GM23338 (cell line): ENCODE measurements around the gene DCAF7. TPM values are rescaled to one million over a fixed set of nuclear protein-coding genes. Genes with fewer than 3 reads are reported as not detected.

Experiments used
- ATAC-seq: fragments of 200-7000 bp; cut with Tn5 transposase; 3 replicates; pipeline ENCODE4 v1.9.1; 2020
- DNase-seq: peaks from one replicate; pipeline ENCODE4 v3.0.0-alpha.2; 2015; ENCODE audit warnings: low spot score
- H2AFZ ChIP-seq: fragments of 200-600 bp; sonication (generic); 2 replicates; pipeline ENCODE4 v1.8.0; 2016; ENCODE audit warnings: antibody characterized with exemption, mild to moderate bottlenecking, moderate library complexity
- H3F3A ChIP-seq: fragments of 200-600 bp; sonication (generic); replicated peaks from 2 replicates; pipeline ENCODE4 v1.8.0; 2017; ENCODE audit warnings: antibody characterized with exemption, mixed run types, low read depth
- H3K27ac ChIP-seq: fragments of 200-600 bp; sonication (generic); 2 replicates; pipeline ENCODE4 v1.6.1; 2016; ENCODE audit warnings: low read depth
- H3K27me3 ChIP-seq: fragments of 200-600 bp; sonication (generic); 2 replicates; pipeline ENCODE4 v1.8.0; 2016; ENCODE audit warnings: mild to moderate bottlenecking, mixed run types, moderate library complexity; ENCODE audit not compliant: insufficient read depth
- H3K36me3 ChIP-seq: fragments of 200-600 bp; sonication (generic); 2 replicates; pipeline ENCODE4 v1.8.0; 2016; ENCODE audit warnings: mild to moderate bottlenecking; ENCODE audit not compliant: insufficient read depth
- H3K4me1 ChIP-seq: fragments of 200-600 bp; sonication (generic); 2 replicates; pipeline ENCODE4 v1.8.0; 2016; ENCODE audit warnings: mild to moderate bottlenecking, moderate library complexity; ENCODE audit not compliant: insufficient read depth
- H3K4me2 ChIP-seq: fragments of 200-600 bp; sonication (generic); 2 replicates; pipeline ENCODE4 v1.7.1; 2017; ENCODE audit warnings: mixed run types
- H3K4me3 ChIP-seq: fragments of 200-600 bp; sonication (generic); 2 replicates; pipeline ENCODE4 v1.6.1; 2016; ENCODE audit warnings: mixed run types
- H3K79me2 ChIP-seq: fragments of 200-600 bp; sonication (generic); replicated peaks from 2 replicates; pipeline ENCODE4 v1.8.0; 2017; ENCODE audit warnings: mild to moderate bottlenecking; ENCODE audit not compliant: insufficient read depth
- H3K9me2 ChIP-seq: fragments of 200-600 bp; sonication (generic); 2 replicates; pipeline ENCODE4 v1.8.0; 2017; ENCODE audit not compliant: insufficient read depth
- H4K20me1 ChIP-seq: fragments of 200-600 bp; sonication (generic); replicated peaks from 2 replicates; pipeline ENCODE4 v1.8.0; 2017; ENCODE audit warnings: mild to moderate bottlenecking; ENCODE audit not compliant: insufficient read depth
- H3K27ac Mint-ChIP-seq: 2 replicates; pipeline ENCODE4 v1.8.0; 2020; ENCODE audit warnings: inconsistent platforms, mild to moderate bottlenecking, moderate library complexity, mixed read lengths
- H3K27me3 Mint-ChIP-seq: 3 replicates; pipeline ENCODE4 v1.8.0; 2022; ENCODE audit warnings: low read depth, mild to moderate bottlenecking, moderate library complexity, mixed read lengths, inconsistent platforms; ENCODE audit not compliant: insufficient read depth, poor library complexity
- H3K36me3 Mint-ChIP-seq: 3 replicates; pipeline ENCODE4 v1.8.0; 2021; ENCODE audit warnings: low read depth, mild to moderate bottlenecking, inconsistent platforms, moderate library complexity, mixed read lengths
- H3K4me1 Mint-ChIP-seq: 3 replicates; pipeline ENCODE4 v1.8.0; 2020; ENCODE audit warnings: mild to moderate bottlenecking, inconsistent platforms, mixed read lengths
- H3K4me3 Mint-ChIP-seq: 3 replicates; pipeline ENCODE4 v1.8.0; 2021; ENCODE audit warnings: moderate library complexity, mild to moderate bottlenecking, inconsistent platforms, mixed read lengths
- H3K9me3 Mint-ChIP-seq: 3 replicates; pipeline ENCODE4 v1.8.0; 2020; ENCODE audit warnings: moderate library complexity, mild to moderate bottlenecking, inconsistent platforms, mixed read lengths
- CREB1 ChIP-seq: fragments of 250-450 bp; sonication (Bioruptor Pico); IDR thresholded peaks from 2 replicates; pipeline ENCODE4 v1.5.0; 2020; ENCODE audit warnings: low read depth, mild to moderate bottlenecking, moderate library complexity
- CTCF ChIP-seq, 2 experiments: fragments of 200-600 bp in 1 of 2; sonication (generic) in 1 of 2; conservative IDR thresholded peaks; 2 replicates each; pipeline versions ENCODE4 v1.5.1 to v1.6.1; 2016 to 2017; ENCODE audit warnings: antibody characterized with exemption in 2 of 2, low read depth in 2 of 2, mild to moderate bottlenecking in 2 of 2, moderate library complexity in 1 of 2
- ETS1 ChIP-seq: IDR thresholded peaks from 2 replicates; pipeline ENCODE4 v1.6.1; 2016; ENCODE audit warnings: antibody characterized with exemption
- EZH2 ChIP-seq: fragments of 200-600 bp; sonication (generic); IDR thresholded peaks from one replicate; pipeline ENCODE4 v1.8.0; 2017; ENCODE audit warnings: antibody characterized with exemption, mild to moderate bottlenecking, low read depth; ENCODE audit not compliant: unreplicated experiment
- EZH2phosphoT487 ChIP-seq: fragments of 200-600 bp; sonication (generic); IDR thresholded peaks from one replicate; pipeline ENCODE4 v1.8.1; 2018; ENCODE audit warnings: antibody characterized with exemption; ENCODE audit not compliant: unreplicated experiment
- JUNB ChIP-seq: IDR thresholded peaks from one replicate; pipeline ENCODE4 v1.6.1; 2016; ENCODE audit warnings: antibody characterized with exemption; ENCODE audit not compliant: unreplicated experiment
- NANOG ChIP-seq: IDR thresholded peaks from 2 replicates; pipeline ENCODE4 v1.6.1; 2016; ENCODE audit warnings: antibody characterized with exemption, borderline replicate concordance
- REST ChIP-seq: IDR thresholded peaks from one replicate; pipeline ENCODE4 v1.6.1; 2018; ENCODE audit warnings: antibody characterized with exemption; ENCODE audit not compliant: unreplicated experiment
- STAT1 ChIP-seq: IDR thresholded peaks from one replicate; pipeline ENCODE4 v1.6.1; 2016; ENCODE audit warnings: antibody characterized with exemption; ENCODE audit not compliant: unreplicated experiment
- ZNF114 ChIP-seq: fragments of 250-450 bp; sonication (Bioruptor Pico); IDR thresholded peaks from 2 replicates; pipeline ENCODE4 v1.5.0; 2020; ENCODE audit warnings: mild to moderate bottlenecking, moderate library complexity
- ZNF331 ChIP-seq: fragments of 250-450 bp; sonication (Bioruptor Pico); IDR thresholded peaks from 2 replicates; pipeline ENCODE4 v1.5.0; 2020; ENCODE audit warnings: low read depth, mild to moderate bottlenecking, moderate library complexity
- ZNF462 ChIP-seq: fragments of 250-450 bp; sonication (Bioruptor Pico); IDR thresholded peaks from 2 replicates; pipeline ENCODE4 v1.5.0; 2020; ENCODE audit warnings: mild to moderate bottlenecking, moderate library complexity
- polyA plus RNA-seq: library from polyadenylated mRNA; unstranded; fragments of >200 nt; fragmentation: Nextera tagmentation; extraction: Ambion mirVana; gene quantifications from 2 replicates; pipeline ENCODE4 v1.2.1, GENCODE V29; 2016
- total RNA-seq: library from RNA; depleted of rRNA; stranded (reverse); fragments of >200 nt; shearing (Covaris generic); gene quantifications from 2 replicates; pipeline ENCODE4 v1.2.3, GENCODE V29; 2014

The DCAF7 gene
- total and polyA plus RNA-seq, 2 experiments from 2014 or later, result 31.3 to 60.1 TPM

GRCh38 chr17:63511331-63511730 is 38.9 kb upstream of the DCAF7 start:
- H3K4me1 Mint-ChIP-seq, result no peaks in the 10 kb centered on the region
- Histone ChIP-seq H3F3A (no peaks in the 10 kb centered on the region), H3K36me3 (no peaks in the 10 kb centered on the region), H3K27ac (no peak overlapping the region), H3K27me3 (no peaks in the 10 kb centered on the region), H2AFZ (no peak overlapping the region), H4K20me1 (no peaks in the 10 kb centered on the region), H3K79me2 (no peaks in the 10 kb centered on the region), H3K4me2 (no peak overlapping the region), H3K4me3 (no peak overlapping the region), H3K9me2 (0 out of 2 replicates have a peak, but pooled peaks cover 1% of the 10 kb centered on the region), H3K4me1 (no peaks in the 10 kb centered on the region)
- H3K4me3 Mint-ChIP-seq, result no peak overlapping the region
- TF ChIP-seq REST (no peak), CTCF (conservative IDR thresholded peaks at IDR 0.05; ENCODE audit: low read depth in 2 of 2) (no peak), JUNB (no peak), ETS1 (no peak), EZH2 (no peak), STAT1 (no peak), ZNF114 (no peak), EZH2phosphoT487 (no peak), NANOG (no peak), ZNF462 (CRISPR knock-in tag) (no peak), CREB1 (CRISPR knock-in tag) (no peak), ZNF331 (CRISPR knock-in tag) (no peak)
- H3K9me3 Mint-ChIP-seq, result peaks cover 5% of the 10 kb centered on the region; the same call in 1 of the 3 replicates
- no peak for ATAC-seq
- H3K36me3 Mint-ChIP-seq, result no peaks in the 10 kb centered on the region
- H3K27me3 Mint-ChIP-seq, result peaks cover 5% of the 10 kb centered on the region
- no peak overlapping the region for H3K27ac Mint-ChIP-seq
- DNase-seq, result no peak
